ENCODE data around the gene IPO4. TPM values are rescaled to one million over a fixed set of nuclear protein-coding genes. Genes with fewer than 3 reads are reported as not detected.

IPO4 gene
- total and polyA plus RNA-seq, 2 of the 8 experiments (the other 6 are each of a cell fraction or from before 2014, with no cell fraction given), result 55.5 to 108 TPM

DNA sequence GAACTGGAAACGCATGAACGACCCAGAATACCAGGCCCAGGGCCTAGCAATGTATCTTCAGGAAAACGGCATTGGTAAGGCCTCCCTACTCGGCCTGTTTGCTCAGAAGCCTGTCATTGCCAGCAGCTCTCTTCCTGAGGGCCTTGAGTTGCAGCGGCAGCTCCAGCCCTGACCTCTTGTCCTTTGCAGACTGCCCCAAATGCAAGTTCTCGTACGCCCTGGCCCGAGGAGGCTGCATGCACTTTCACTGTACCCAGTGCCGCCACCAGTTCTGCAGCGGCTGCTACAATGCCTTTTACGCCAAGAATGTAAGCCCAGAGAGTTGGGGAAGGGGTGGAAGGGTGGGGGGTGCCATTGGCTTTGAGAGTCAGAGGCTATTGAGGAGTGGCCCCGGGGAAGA lies 31.3 kb downstream of the IPO4 start:
- Histone ChIP-seq H2BK12ac (ENCODE audit: low read depth, low read length) (no peak overlapping the region), H2BK5ac (ENCODE audit: low read depth, low read length) (no peak overlapping the region), H3K9ac (replicated peaks in 1 of 4; ENCODE audit: extremely low read depth in 1 of 4, low read depth in 3 of 4, low read length in 3 of 4) (no peak overlapping the region), H2BK20ac (ENCODE audit: low read length) (no peak overlapping the region), H3K4me3 (ENCODE audit: extremely low read depth in 1 of 4, insufficient read depth in 2 of 4, low read depth in 3 of 4, low read length in 4 of 4) (no peak overlapping the region), H2BK15ac (ENCODE audit: low read length) (no peak overlapping the region), H2AK5ac (ENCODE audit: low read depth, low read length) (no peak overlapping the region), H3K27ac (ENCODE audit: low read depth, low read length) (no peak overlapping the region), H3K27me3 (replicated peaks in 1 of 4; ENCODE audit: control insufficient read depth in 3 of 4, extremely low read depth in 1 of 4, insufficient read depth in 3 of 4, low read length in 3 of 4) (no peaks in the 10 kb centered on the region; a peak in 1 of 7 replicates), H3K4ac (replicated peaks; ENCODE audit: insufficient read length, low read depth, low read length) (no peak overlapping the region), H3K79me1 (ENCODE audit: low read depth, low read length) (no peaks in the 10 kb centered on the region), H3K23me2 (ENCODE audit: low read depth, low read length) (0 out of 2 replicates have a peak, but pooled peaks cover 2% of the 10 kb centered on the region), H4K5ac (ENCODE audit: insufficient read length, low read depth, low read length) (no peak overlapping the region), H4K20me1 (replicated peaks in 1 of 2; ENCODE audit: control insufficient read depth in 1 of 2, insufficient read depth in 2 of 2, low read length in 2 of 2) (peaks cover 2 to 13% of the 10 kb centered on the region in 2 experiments), H3K14ac (ENCODE audit: insufficient read length) (no peak overlapping the region), H3K9me3 (ENCODE audit: insufficient read depth in 2 of 2, low read depth in 1 of 2, low read length in 1 of 2) (no peaks in the 10 kb centered on the region), H4K91ac (replicated peaks; ENCODE audit: insufficient read length, low read length) (no peak overlapping the region), H2BK120ac (replicated peaks; ENCODE audit: low read depth, low read length) (no peak overlapping the region), H3K4me2 (ENCODE audit: insufficient read depth in 1 of 2, low read depth in 2 of 2, low read length in 2 of 2) (no peak overlapping the region), H2AFZ (ENCODE audit: low read length) (no peak overlapping the region), H3K79me2 (ENCODE audit: control insufficient read depth in 1 of 2, insufficient read depth in 2 of 2, low read length in 2 of 2) (no peaks in the 10 kb centered on the region), H3K23ac (ENCODE audit: insufficient read length) (no peak overlapping the region), H4K8ac (ENCODE audit: extremely low read depth, insufficient read depth, low read length) (no peak overlapping the region), H3K56ac (replicated peaks; ENCODE audit: insufficient read length, low read depth, low read length) (no peak overlapping the region), H3K18ac (ENCODE audit: extremely low read depth, low read length) (no peak overlapping the region), H3K4me1 (replicated peaks in 1 of 4; ENCODE audit: control insufficient read depth in 3 of 4, insufficient read depth in 4 of 4, low read length in 3 of 4) (peaks cover 0 to 10% (median 2%) of the 10 kb centered on the region in 4 experiments; a peak in 3 of 7 replicates), H3K36me3 (ENCODE audit: control insufficient read depth in 2 of 4, insufficient read depth in 4 of 4, low read length in 3 of 4) (peaks cover 26 to 48% (median 40%) of the 10 kb centered on the region in 4 experiments)
- WGBS, 2 experiments (ENCODE audit: extremely low coverage in 1 of 2, insufficient coverage in 1 of 2, insufficient read length in 1 of 2, insufficient replicate concordance in 2 of 2, low coverage in 1 of 2, low lambda C conversion rate in 2 of 2, missing lambda C conversion rate in 1 of 2), result 93% methylated on average over 12 of the region's 12 CpGs; no CpG with 5 or more reads in 1 of the 2 experiments
- FAIRE-seq (no peak), DNase-seq (ENCODE audit: low read depth in 1 of 2, low spot score in 2 of 2) (no peak)
- CTCF ChIA-PET (ENCODE audit: partially characterized antibody), result interaction anchor here (0.6 to 1.5 kb wide), 3 partner anchors 9 to 49 kb away, joined by 3 to 5 read pairs (median 3); partner anchors contain the start of gene RNF31
- POLR2A ChIA-PET (ENCODE audit: partially characterized antibody), result interaction anchor here (0.5 to 2.9 kb wide), 5 partner anchors 20 to 64 kb away, joined by 3 to 9 read pairs (median 4); no protein-coding TSS in a partner anchor
- TF ChIP-seq BACH1 (IDR thresholded peaks at IDR 0.05; ENCODE audit: low read length), result no peak
- TF ChIP-seq, protein P1, sequence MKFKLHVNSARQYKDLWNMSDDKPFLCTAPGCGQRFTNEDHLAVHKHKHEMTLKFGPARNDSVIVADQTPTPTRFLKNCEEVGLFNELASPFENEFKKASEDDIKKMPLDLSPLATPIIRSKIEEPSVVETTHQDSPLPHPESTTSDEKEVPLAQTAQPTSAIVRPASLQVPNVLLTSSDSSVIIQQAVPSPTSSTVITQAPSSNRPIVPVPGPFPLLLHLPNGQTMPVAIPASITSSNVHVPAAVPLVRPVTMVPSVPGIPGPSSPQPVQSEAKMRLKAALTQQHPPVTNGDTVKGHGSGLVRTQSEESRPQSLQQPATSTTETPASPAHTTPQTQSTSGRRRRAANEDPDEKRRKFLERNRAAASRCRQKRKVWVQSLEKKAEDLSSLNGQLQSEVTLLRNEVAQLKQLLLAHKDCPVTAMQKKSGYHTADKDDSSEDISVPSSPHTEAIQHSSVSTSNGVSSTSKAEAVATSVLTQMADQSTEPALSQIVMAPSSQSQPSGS (IDR thresholded peaks at IDR 0.05; ENCODE audit: low read length), result no peak
- TF ChIP-seq POLR2AphosphoS5 (IDR thresholded peaks at IDR 0.05; ENCODE audit: low read depth, low read length), result no peak
- TF ChIP-seq SRF (IDR thresholded peaks at IDR 0.05; ENCODE audit: low read depth, low read length), result no peak
- no peak for TF ChIP-seq EGR1 (IDR thresholded peaks at IDR 0.05; ENCODE audit: borderline replicate concordance, low read depth, low read length)
- TF ChIP-seq SUZ12 (IDR thresholded peaks at IDR 0.05; ENCODE audit: low read length), result no peak

Measured in H1 (cell line).